GM19328 (cell line): ENCODE data around the gene DOCK10.

Source experiments
- ATAC-seq: cut with Tn5 transposase; IDR thresholded peaks from one replicate; pipeline ENCODE4 v1.9.1; 2021; ENCODE audit warnings: mild to moderate bottlenecking, moderate library complexity; ENCODE audit not compliant: unreplicated experiment

The DOCK10 gene

DNA sequence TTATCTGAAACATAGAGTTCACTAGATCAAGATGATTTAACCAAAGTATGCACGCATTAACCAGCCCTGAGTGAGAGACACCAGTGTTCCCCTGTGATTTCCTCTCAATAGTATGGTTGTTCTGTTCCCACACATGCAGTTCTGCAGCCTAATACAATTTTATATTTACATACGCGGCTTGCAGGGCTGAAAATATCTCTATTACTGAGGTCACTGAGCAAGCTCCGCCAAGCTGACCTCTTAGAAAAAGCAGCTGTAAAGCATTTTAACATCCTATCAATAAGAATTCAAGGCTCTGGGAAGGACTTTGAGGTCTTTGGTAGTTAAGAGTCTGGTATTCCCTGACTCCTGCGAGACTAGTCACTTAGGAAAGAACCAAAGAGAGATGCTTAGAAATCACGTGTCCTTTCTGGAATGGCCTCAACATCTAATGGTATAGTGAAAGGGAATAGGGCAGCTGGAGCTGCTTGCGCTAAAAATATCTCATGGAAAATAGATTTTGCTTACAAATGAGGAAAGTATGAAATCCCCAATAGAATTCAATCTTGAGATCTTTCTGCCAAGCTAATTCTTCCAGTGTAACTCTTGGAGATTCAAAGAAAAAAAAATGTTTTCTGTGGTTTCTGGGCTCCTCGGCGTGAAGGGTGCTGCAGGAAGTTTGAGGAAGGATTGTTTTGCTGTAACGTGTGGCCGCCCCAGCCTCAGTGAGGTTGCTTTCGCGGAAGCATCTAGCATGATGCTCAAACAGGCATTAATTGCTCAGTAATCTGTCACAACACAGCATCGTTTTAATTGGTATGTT lies 59.2 kb downstream of the DOCK10 start:
- no peak for ATAC-seq

DNA sequence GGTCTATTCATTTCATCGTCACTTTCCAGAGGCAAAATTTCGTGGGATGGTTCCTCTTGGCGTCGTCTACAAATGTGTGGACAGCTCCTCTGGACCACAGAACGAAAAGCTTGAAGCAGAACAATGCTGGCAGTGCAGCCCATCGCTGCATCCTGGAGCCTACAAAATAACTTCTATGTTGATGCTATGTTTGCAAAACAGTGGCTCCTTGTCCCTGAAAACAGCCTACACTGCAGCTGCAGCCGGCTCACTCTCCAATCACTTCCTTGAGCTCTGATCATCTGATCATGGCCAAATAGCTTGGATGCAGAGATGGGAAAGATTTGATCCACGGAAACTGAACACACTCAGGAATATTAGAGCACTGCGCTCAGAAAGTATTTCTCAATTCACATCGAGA lies 60.0 kb downstream of the DOCK10 start:
- ATAC-seq: no peak

- ATAC-seq: no peak
These were observed 65.4 kb downstream of the DOCK10 start for GRCh38 chr2:224976629-224977525.

DNA sequence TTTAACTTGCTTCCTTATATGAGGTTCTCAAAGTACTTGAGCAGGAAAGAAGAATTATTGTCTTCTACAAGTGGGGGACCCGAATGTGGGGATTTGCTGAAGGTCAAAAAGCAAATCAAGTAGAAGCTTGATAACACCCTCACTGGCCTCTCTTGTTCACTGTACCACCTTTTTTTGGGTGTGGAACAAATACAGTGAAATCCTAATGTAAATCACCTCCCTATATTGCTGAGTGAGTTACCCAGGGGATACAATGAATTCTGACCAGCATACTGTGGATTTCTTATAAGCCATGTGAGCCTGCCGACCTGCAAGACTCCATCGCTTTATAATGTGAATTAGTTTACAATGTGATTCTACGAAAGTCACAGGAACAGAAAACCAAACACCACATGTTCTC lies 66.5 kb downstream of the DOCK10 start:
- ATAC-seq: no peak

- ATAC-seq: no peak
These were observed 68.9 kb downstream of the DOCK10 start for GRCh38 chr2:224973112-224974016.

- ATAC-seq: no peak
These were observed 71.1 kb downstream of the DOCK10 start for GRCh38 chr2:224971214-224971613.

- no peak for ATAC-seq
These were observed 72.0 kb downstream of the DOCK10 start for GRCh38 chr2:224970311-224970710.

DNA sequence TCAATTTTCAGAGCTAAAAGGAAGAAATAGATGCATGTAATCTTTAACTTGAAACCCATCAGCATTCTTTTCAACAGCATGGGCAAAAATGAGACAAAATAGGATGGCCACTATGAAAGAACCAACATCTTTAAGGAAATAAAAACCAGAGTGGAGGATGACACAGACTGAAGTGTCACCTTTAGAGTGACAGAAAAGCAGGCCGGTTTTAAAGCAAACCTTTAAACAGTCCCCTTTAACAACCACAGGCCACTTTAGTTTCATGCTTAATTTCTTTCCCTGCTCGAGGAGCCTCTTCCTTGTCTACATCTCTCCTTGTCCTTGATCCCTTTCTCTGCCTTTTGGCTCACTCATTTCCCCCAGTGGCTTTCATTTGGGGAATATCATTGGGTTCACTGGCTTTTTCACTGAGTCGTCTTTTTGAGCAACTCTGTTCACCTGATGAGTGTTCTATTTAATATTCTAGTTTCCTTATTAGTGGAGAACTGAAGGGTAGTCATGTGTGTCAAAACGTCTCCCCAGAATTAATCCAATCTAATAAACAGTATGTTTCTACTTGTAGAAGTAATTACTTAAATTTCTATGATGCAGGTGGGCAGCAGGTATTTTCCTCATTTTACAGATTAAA lies 72.5 kb downstream of the DOCK10 start:
- ATAC-seq: no peak

- no peak for ATAC-seq
These were observed 73.2 kb downstream of the DOCK10 start for GRCh38 chr2:224969095-224969494.

GRCh38 chr2:224968051-224968450 lies 74.2 kb downstream of the DOCK10 start:
- ATAC-seq: no peak

DNA sequence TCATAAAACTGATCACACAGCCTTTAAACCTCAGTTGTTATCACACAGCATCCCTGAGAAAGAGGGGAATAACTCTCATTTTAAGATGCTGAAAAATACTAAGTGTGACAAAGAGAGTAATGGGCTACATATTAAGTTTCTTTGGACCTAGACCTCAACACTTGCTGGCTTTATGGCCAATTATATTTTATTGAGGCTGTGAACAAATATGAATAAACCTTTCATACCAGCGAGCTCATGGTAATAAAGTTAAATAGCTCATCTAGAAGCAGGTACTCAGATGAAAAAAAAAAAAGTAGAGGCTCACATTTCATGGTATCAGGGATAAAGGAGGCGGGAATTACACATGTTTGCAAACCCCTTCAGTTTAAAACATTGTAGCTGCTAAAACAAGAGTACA lies 75.7 kb downstream of the DOCK10 start:
- ATAC-seq: no peak

DNA sequence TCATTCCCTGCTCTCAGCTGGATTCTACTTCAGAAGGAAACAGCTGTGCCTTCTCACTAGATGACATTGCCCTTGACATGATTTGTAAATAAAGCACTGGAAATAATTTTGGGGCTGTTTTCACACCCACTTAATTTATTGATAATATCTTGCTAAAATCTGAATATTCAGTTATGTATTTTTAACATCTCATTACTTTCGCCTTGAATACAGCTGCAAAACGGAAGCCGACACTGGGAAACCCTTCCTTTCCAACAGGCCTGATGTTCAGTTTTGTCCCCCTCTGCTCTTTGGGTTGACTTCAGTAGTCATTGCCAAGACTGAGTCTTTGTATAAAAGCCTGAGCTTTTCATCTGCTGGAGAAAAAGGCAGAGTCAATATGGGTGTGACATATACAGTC lies 82.7 kb downstream of the DOCK10 start:
- ATAC-seq: no peak

DNA sequence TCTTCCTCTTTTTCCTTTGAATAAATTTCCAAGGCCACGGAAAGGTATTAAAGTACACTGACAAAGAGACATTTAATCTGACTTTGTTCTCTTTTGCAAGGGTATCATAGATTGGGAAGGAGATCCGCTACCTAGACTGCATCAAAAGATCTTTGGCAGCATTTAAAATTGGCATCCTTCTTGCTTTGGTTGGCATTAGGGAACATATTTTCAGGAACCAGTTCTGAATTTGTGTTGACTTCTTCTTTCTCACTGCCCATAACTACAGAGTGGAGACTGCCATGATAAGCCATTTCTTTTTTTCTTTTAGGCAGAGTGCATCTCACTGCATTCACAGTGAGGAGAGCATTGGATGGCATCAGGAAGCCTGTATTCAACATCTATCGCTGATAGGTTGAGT lies 83.4 kb downstream of the DOCK10 start:
- no peak for ATAC-seq

DNA sequence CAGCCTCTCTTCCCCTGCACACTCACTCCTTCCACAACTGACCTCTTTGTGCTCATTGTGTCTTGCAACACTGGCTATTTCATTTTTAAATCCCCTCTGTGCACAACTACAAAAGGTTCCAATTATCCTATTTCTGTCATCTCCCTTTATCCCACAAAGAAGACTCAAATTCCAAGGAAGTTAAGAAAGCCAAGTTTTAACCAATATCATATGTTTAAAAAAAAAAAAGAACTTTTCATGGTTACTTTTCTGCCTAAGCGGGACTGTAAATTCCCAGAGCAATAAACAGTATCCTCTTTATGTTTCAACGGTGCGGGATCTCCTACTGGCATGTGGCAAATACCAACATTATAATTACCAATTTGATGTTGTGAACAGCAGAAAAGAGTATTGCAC lies 83.8 kb downstream of the DOCK10 start:
- ATAC-seq: no peak

DNA sequence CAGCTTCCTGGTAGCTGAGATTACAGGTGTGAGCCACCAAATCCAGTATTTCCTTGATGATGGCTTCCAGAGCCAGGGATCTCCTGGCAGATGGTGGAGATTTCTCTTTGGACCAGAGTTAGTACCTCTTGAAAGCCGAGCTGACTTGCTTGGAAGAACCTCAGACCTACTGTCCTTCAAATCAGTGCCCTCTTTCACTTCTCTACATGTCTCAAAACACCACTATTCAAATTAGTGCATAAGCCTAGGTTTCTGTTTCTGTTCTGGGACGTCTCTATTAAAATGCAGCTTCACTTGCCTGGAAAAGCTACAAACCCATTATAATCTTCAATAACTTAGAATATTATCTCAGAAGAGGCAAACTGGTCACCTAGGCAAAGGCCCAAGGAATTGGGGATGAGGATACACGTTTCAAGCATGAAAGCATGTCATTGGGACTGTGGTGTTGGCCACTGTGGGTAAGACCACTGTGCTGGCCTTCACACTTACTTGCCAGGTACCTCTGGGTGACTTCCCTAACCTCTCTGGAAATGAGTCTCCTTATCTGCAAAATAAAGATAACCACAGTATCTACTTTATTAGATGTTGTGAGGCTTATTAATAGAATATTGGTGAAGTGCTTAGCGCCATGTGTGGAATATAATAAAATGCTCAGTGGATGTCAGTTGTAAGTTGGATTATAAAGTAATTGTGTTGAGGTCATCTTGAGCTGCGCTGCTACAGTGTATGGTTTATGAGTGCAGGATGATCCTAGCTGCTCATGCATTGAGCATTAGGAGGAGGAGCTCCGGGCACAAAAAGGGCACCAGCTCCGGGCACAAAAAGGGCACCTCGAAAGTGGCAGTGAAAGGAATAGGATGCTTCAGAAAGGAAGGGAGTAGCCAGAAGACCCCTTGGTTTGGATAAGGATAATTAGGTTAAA lies 84.5 kb downstream of the DOCK10 start:
- ATAC-seq: peak; percentile 86

DNA sequence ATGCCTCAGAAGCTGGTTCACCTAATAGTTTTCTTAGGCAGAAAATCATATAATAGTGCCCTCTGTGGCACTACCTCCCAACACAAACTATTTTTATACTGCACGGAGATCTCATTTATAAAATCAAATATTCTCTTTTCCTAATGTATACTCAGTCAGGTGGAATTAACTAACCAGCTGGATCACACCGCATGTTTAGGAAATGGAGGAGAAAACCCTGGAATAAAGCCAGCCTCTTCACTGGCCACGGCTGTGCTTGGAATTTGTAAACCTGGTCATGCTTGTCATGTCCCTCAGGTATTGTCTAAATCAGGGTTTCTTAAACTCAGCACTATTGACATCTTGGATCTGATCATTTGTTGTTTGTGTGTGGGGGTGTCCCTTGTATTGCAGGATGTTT lies 85.6 kb downstream of the DOCK10 start:
- ATAC-seq: no peak

DNA sequence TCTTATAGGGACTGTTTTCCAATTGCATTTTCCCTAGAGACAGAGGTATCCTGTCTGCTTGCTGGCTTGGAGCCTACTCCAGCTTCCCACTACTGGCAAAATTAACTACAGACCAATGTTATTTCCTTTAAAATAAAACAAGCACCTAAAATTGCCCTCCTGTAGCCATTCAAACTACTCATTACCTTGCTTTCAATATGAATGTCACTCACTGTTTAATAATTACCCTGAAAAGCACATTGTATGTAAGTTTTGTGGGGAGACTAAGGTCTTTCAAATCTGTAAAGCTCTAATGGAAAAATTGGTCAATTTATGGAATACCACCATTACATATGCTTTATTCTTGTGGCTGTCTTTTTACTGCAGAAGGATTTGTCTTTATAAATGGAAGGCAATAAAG lies 87.3 kb downstream of the DOCK10 start:
- no peak for ATAC-seq

DNA sequence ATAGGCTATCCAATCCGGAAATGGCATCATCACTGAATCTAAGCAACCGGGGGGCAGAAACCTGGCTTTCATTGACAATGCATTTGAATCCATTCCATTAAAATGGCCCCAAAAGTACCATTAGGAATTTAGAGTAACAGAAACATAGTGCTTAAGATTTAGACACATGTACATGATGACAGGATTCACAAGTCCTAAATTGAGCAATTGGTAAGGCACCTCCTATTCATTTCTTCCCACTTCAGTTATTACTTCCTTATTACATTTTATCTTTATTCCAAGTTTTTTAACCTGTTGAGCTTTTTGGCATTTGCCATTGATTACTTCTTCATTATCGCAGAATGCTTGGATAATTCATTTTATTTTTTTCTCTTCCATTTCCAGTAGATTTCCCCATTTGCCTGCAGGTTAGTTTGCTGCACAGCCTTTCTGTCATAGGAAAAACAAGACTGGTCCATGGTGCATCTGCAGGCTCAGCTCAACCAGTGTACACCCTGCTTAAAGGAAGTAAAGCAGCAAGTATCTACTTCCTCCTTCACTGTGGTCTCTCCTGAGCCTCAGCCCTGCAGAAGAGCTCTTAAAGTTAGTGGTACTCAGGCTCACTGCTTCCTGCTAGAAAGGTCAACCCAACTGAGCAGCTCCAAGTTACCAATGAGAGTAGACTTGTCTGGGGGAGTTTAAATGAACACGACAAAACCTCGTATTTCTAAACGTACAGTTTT lies 89.2 kb downstream of the DOCK10 start:
- peak; percentile 59 for ATAC-seq
